Gastroesophageal sphincter (tissue), 4 donors: ENCODE measurements around the gene TARS2. TPM values are rescaled to one million over a fixed set of nuclear protein-coding genes. Genes with fewer than 3 reads are reported as not detected.
A peak's percentile ranks its signal among the peaks of the same experiment; 100 is the strongest.

ENCODE experiments used
- ATAC-seq: fragments of 150-250 bp; one replicate; pipeline ENCODE4 v1.9.1; 2016; ENCODE audit warnings: mild to moderate bottlenecking, moderate library complexity
- H3K27ac ChIP-seq, 4 donors: fragments of 200-600 bp; sonication (generic) in 3 of 4; 1 replicate in 3 of 4; 2 replicates in 1 of 4; pipeline ENCODE4 v1.5.1; 2016 to 2019
- H3K27me3 ChIP-seq: fragments of 200-600 bp; sonication (generic); one replicate; pipeline ENCODE4 v1.5.1; 2019
- H3K36me3 ChIP-seq, 2 donors: fragments of 200-600 bp; sonication (generic); one replicate each; pipeline ENCODE4 v1.5.1; 2019; ENCODE audit warnings: control low read depth in 1 of 2
- H3K4me1 ChIP-seq, 3 donors: fragments of 200-600 bp; sonication (generic); 1 replicate in 2 of 3; 2 replicates in 1 of 3; pipeline ENCODE4 v1.5.1; 2016 to 2019; ENCODE audit warnings: control low read depth in 2 of 3
- H3K4me3 ChIP-seq, 2 donors: fragments of 200-600 bp; sonication (generic); one replicate each; pipeline ENCODE4 v1.5.1; 2019; ENCODE audit warnings: mild to moderate bottlenecking in 1 of 2, moderate library complexity in 1 of 2
- H3K9me3 ChIP-seq, 3 donors: fragments of 200-600 bp; sonication (generic); one replicate each; pipeline ENCODE4 v1.5.1; 2017 to 2019; ENCODE audit warnings: control low read depth in 2 of 3
- EP300 ChIP-seq: sonication (generic); formaldehyde crosslinking; IDR thresholded peaks from one replicate; pipeline ENCODE4 v1.6.1; 2017; ENCODE audit warnings: antibody characterized with exemption, mild to moderate bottlenecking
- POLR2A ChIP-seq, 2 donors: fragments of 450-650 bp; IDR thresholded peaks; one replicate each; pipeline ENCODE4 v1.6.1; 2017; ENCODE audit warnings: antibody characterized with exemption in 2 of 2, mild to moderate bottlenecking in 2 of 2, moderate library complexity in 1 of 2
- POLR2AphosphoS5 ChIP-seq: sonication (generic); formaldehyde crosslinking; IDR thresholded peaks from one replicate; pipeline ENCODE4 v1.6.1; 2017; ENCODE audit warnings: antibody characterized with exemption
- WGBS, 2 donors: methylation state at CpG; one replicate each; pipeline ENCODE4 v1.1.5; 2018; ENCODE audit warnings: low coverage in 1 of 2; 5-methylcytosine and 5-hydroxymethylcytosine counted together
- total RNA-seq, 4 donors: library from RNA; depleted of rRNA; stranded (reverse); fragments of >200 nt; gene quantifications; one replicate each; pipeline ENCODE4 v1.1.0, GENCODE V29; 2016
- TF ChIP-seq, protein P1 (sequence below), 4 experiments: fragments of 200-600 bp in 2 of 4; fragments of 450-650 bp in 2 of 4; sonication (generic) in 1 of 4; IDR thresholded peaks; one replicate each; pipeline ENCODE4 v1.5.1; 2017 to 2019; ENCODE audit warnings: antibody characterized with exemption in 4 of 4, mild to moderate bottlenecking in 2 of 4, moderate library complexity in 2 of 4

TARS2 gene
- total RNA-seq, 4 donors from 2014 or later = 6.7 to 32.2 (median 10.6) TPM

DNA sequence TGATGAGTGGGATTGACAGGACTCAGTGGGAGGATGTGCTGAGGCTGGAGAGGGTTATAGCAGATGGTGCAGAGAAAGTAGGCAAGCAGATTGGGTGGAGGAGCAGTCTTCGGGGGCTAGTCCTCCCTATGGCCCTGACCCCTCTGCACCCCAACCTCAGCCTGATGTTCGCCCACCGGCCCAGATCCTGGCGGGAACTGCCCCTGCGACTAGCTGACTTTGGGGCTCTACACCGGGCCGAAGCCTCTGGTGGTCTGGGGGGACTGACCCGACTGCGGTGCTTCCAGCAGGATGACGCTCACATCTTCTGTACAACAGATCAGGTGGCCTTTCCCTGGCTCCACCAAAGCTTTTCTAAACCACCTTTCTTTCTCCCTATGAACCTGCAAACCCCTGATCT is 11.1 kb downstream of the TARS2 start:
- H3K4me1 ChIP-seq = no peaks in the 10 kb centered on the region
- no peak overlapping the region for H3K27ac ChIP-seq
- ATAC-seq = no peak
- TF ChIP-seq EP300 (no peak), POLR2AphosphoS5 (no peak), POLR2A (IDR thresholded peaks at IDR 0.05) (no peak)
- TF ChIP-seq, protein P1, sequence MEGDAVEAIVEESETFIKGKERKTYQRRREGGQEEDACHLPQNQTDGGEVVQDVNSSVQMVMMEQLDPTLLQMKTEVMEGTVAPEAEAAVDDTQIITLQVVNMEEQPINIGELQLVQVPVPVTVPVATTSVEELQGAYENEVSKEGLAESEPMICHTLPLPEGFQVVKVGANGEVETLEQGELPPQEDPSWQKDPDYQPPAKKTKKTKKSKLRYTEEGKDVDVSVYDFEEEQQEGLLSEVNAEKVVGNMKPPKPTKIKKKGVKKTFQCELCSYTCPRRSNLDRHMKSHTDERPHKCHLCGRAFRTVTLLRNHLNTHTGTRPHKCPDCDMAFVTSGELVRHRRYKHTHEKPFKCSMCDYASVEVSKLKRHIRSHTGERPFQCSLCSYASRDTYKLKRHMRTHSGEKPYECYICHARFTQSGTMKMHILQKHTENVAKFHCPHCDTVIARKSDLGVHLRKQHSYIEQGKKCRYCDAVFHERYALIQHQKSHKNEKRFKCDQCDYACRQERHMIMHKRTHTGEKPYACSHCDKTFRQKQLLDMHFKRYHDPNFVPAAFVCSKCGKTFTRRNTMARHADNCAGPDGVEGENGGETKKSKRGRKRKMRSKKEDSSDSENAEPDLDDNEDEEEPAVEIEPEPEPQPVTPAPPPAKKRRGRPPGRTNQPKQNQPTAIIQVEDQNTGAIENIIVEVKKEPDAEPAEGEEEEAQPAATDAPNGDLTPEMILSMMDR (IDR thresholded peaks at IDR 0.05) = no peak
- no peaks in the 10 kb centered on the region for H3K9me3 ChIP-seq
- no peaks in the 10 kb centered on the region for H3K27me3 ChIP-seq
- H3K36me3 ChIP-seq = peaks cover 0 to 95% of the 10 kb centered on the region in 2 donors
- 80 to 90% methylated on average over 1 to 6 of the region's 10 CpGs for WGBS, 2 donors
- H3K4me3 ChIP-seq = no peak overlapping the region

GRCh38 chr1:150505431-150505830 is 18.2 kb downstream of the TARS2 start:
- TF ChIP-seq EP300 (no peak), POLR2A (IDR thresholded peaks at IDR 0.05) (no peak), POLR2AphosphoS5 (no peak)
- TF ChIP-seq, protein P1 (IDR thresholded peaks at IDR 0.05) = no peak
- H3K27ac ChIP-seq = no peak overlapping the region
- H3K9me3 ChIP-seq = no peaks in the 10 kb centered on the region
- ATAC-seq = no peak
- H3K4me1 ChIP-seq = peaks cover 0 to 25% (median 3%) of the 10 kb centered on the region in 3 donors
- no peak overlapping the region for H3K4me3 ChIP-seq
- WGBS, 2 donors = 91% methylated on average over 6 of the region's 6 CpGs; no CpG with 5 or more reads in 1 of the 2 donors
- H3K27me3 ChIP-seq = no peaks in the 10 kb centered on the region
- H3K36me3 ChIP-seq = peaks cover 0 to 77% of the 10 kb centered on the region in 2 donors

DNA sequence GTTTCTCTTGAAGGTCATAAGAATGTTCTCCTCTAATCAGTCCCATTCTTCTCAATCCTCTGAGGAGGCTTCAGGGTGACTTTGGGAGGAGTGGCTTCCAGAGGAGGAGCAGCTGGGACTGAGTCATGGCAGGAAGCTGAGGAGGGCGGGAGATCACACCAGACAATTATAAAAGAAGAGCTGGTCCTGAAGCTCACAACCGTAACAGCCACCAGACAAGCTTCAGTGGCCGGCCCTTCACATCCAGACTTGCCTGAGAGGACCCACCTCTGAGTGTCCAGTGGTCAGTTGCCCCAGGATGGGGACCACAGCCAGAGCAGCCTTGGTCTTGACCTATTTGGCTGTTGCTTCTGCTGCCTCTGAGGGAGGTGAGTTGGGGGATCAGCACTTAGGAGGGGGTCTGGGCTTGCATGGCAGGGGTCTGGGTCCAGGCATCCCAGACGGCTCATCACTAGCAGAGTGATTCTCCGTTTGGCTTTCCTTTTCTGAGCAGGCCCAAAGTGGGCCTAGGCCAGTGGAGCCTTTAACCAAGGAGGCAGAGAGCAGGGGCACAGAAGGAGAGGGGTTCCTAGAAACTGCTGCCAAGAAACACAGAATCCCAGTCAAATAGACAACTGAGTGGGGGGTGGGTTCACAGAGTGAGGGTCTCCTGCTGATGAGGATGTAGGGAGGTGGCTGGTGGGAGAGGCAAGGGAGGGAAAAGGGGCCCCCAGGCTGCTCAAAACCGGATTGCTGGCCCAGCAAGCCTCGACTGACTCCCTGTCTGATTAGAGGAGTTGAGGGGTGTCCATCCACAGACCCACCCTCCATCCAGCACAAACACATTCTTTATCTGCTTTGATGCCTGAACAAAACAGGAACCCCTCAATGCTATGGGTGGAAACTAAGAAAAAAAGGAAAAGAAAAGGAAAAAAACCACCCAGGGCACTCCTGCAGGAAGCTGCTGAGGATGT is 21.0 kb downstream of the TARS2 start, which contains the start of gene ECM1:
Gene ECM1 (plus strand): TSS at position 198 of the 953 bp plus-strand sequence. CDS start 101 bp downstream, at position 299.
- peak; percentile 88 for ATAC-seq
- 28 to 61% methylated on average over 2 to 5 of the region's 7 CpGs for WGBS, 2 donors
- TF ChIP-seq, protein P1 (IDR thresholded peaks at IDR 0.05) = no peak
- TF ChIP-seq POLR2AphosphoS5 (no peak), EP300 (no peak), POLR2A (IDR thresholded peaks at IDR 0.05) (peak in 1 of 2 donors; percentile 23)

DNA sequence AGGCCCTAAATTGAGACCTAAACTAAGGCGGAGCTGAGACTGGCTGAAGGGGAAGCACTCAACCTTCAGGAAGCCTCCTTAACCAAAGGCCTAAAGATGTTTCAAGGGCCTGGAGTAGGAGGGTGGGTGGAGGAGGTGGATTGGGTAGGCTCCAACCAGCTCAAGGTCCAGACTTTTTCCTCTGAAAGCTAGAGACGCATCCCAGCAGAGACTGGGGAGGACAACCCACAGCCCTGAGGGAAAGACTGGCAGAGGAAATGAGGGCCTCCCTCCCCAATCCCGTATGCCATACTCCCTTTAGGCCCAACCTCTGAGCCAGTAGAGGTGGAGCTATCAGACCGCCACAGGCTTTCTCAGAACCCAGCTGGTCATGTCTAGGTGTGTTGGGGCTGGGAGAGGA is 21.8 kb downstream of the TARS2 start:
- 56 to 100% methylated on average over 1 to 4 of the region's 4 CpGs for WGBS, 2 donors
- H3K27me3 ChIP-seq = no peaks in the 10 kb centered on the region
- peak overlapping the region in 3 of 4 donors; percentile 71 to 81 (median 76) for H3K27ac ChIP-seq
- H3K4me3 ChIP-seq = peak overlapping the region in 1 of 2 donors; percentile 38
- H3K9me3 ChIP-seq = no peaks in the 10 kb centered on the region
- H3K36me3 ChIP-seq = peaks cover 0 to 62% of the 10 kb centered on the region in 2 donors
- TF ChIP-seq POLR2A (IDR thresholded peaks at IDR 0.05) = no peak
- TF ChIP-seq, protein P1 (IDR thresholded peaks at IDR 0.05) = no peak
- no peak for TF ChIP-seq POLR2AphosphoS5
- TF ChIP-seq EP300 = no peak
- peaks cover 0 to 25% (median 3%) of the 10 kb centered on the region in 3 donors for H3K4me1 ChIP-seq
- ATAC-seq = no peak

More for the DNA sequence above, 21.0 kb downstream of the TARS2 start, which contains the start of gene ECM1:
- Histone ChIP-seq H3K27me3 (no peaks in the 10 kb centered on the region), H3K9me3 (no peaks in the 10 kb centered on the region), H3K4me3 (peak within 1 kb of the TSS in 1 of 2 donors; percentile 38), H3K4me1 (peaks cover 0 to 25% (median 3%) of the 10 kb centered on the region in 3 donors), H3K27ac (peak within 1 kb of the TSS in 3 of 4 donors; percentile 71 to 81 (median 76)), H3K36me3 (peaks cover 0 to 67% of the 10 kb centered on the region in 2 donors)
